H9 (cell line): Measurements from ENCODE around the gene EZH1. TPM values are rescaled to one million over a fixed set of nuclear protein-coding genes. Genes with fewer than 3 reads are reported as not detected.

Source experiments
- DNase-seq: peaks from one replicate; pipeline ENCODE4 v3.0.0-alpha.2; 2017
- H2AFZ ChIP-seq: one replicate; pipeline ENCODE4 v1.6.1; 2013; ENCODE audit warnings: mild to moderate bottlenecking, low read length, control low read depth, moderate library complexity
- H2AK5ac ChIP-seq: 2 replicates; pipeline ENCODE4 v1.6.1; 2013; ENCODE audit warnings: low read length, control low read depth, mixed read lengths; ENCODE audit not compliant: insufficient read length
- H2BK120ac ChIP-seq: one replicate; pipeline ENCODE4 v1.6.1; 2013; ENCODE audit warnings: low read depth, mild to moderate bottlenecking, low read length, control low read depth, inconsistent platforms; ENCODE audit not compliant: poor library complexity, severe bottlenecking
- H2BK12ac ChIP-seq: 2 replicates; pipeline ENCODE4 v1.6.1; 2013; ENCODE audit warnings: low read length, control low read depth, mixed read lengths, low read depth; ENCODE audit not compliant: insufficient read length
- H2BK15ac ChIP-seq: 2 replicates; pipeline ENCODE4 v1.6.1; 2013; ENCODE audit warnings: low read depth, low read length, control low read depth
- H2BK20ac ChIP-seq: one replicate; pipeline ENCODE4 v1.6.1; 2013; ENCODE audit warnings: low read depth, mild to moderate bottlenecking, low read length, control low read depth, inconsistent platforms; ENCODE audit not compliant: poor library complexity, severe bottlenecking
- H2BK5ac ChIP-seq: 2 replicates; pipeline ENCODE4 v1.6.1; 2013; ENCODE audit warnings: low read length, control low read depth, mixed read lengths; ENCODE audit not compliant: insufficient read length
- H3K14ac ChIP-seq: 2 replicates; pipeline ENCODE4 v1.6.1; 2013; ENCODE audit warnings: low read length, control low read depth; ENCODE audit not compliant: insufficient read depth
- H3K18ac ChIP-seq: 2 replicates; pipeline ENCODE4 v1.6.1; 2013; ENCODE audit warnings: low read depth, mild to moderate bottlenecking, mixed read lengths, low read length, control low read depth; ENCODE audit not compliant: insufficient read length
- H3K23ac ChIP-seq: 2 replicates; pipeline ENCODE4 v1.6.1; 2013; ENCODE audit warnings: low read length, control low read depth, mixed read lengths, low read depth; ENCODE audit not compliant: insufficient read length
- H3K23me2 ChIP-seq: 2 replicates; pipeline ENCODE4 v1.6.1; 2013; ENCODE audit warnings: low read depth, mild to moderate bottlenecking, mixed read lengths, low read length, control low read depth; ENCODE audit not compliant: insufficient read length, poor library complexity, severe bottlenecking
- H3K27ac ChIP-seq: 2 replicates; pipeline ENCODE4 v1.5.1; 2013; ENCODE audit warnings: low read length, control low read depth, mixed read lengths, low read depth; ENCODE audit not compliant: insufficient read length
- H3K27me3 ChIP-seq: 2 replicates; pipeline ENCODE4 v1.6.1; 2013; ENCODE audit warnings: low read length, control low read depth, inconsistent platforms; ENCODE audit not compliant: insufficient read depth
- H3K4ac ChIP-seq: 2 replicates; pipeline ENCODE4 v1.6.1; 2013; ENCODE audit warnings: low read depth, mild to moderate bottlenecking, control low read depth, inconsistent platforms, low read length, moderate library complexity
- H3K4me1 ChIP-seq: 2 replicates; pipeline ENCODE4 v1.6.1; 2013; ENCODE audit warnings: low read length, control low read depth, inconsistent platforms; ENCODE audit not compliant: insufficient read depth
- H3K4me2 ChIP-seq: 2 replicates; pipeline ENCODE4 v1.6.1; 2013; ENCODE audit warnings: low read length, control low read depth, mixed read lengths; ENCODE audit not compliant: insufficient read length, insufficient read depth
- H3K56ac ChIP-seq: 2 replicates; pipeline ENCODE4 v1.6.1; 2013; ENCODE audit warnings: low read depth, mild to moderate bottlenecking, mixed read lengths, low read length, control low read depth; ENCODE audit not compliant: insufficient read length
- H3K79me1 ChIP-seq: 2 replicates; pipeline ENCODE4 v1.6.1; 2013; ENCODE audit warnings: low read depth, mild to moderate bottlenecking, moderate library complexity, low read length, control low read depth, inconsistent platforms; ENCODE audit not compliant: insufficient read depth, poor library complexity, severe bottlenecking
- H3K79me2 ChIP-seq: 2 replicates; pipeline ENCODE4 v1.6.1; 2013; ENCODE audit warnings: low read length, control low read depth, inconsistent platforms; ENCODE audit not compliant: insufficient read depth
- H3K9ac ChIP-seq: 2 replicates; pipeline ENCODE4 v1.6.1; 2013; ENCODE audit warnings: low read length, control low read depth, mixed read lengths; ENCODE audit not compliant: insufficient read length; ENCODE audit errors: extremely low read depth
- H3K9me3 ChIP-seq: one replicate; pipeline ENCODE4 v1.6.1; 2013; ENCODE audit warnings: low read depth, low read length, inconsistent platforms; ENCODE audit not compliant: control insufficient read depth
- H3T11ph ChIP-seq: one replicate; pipeline ENCODE4 v1.6.1; 2013; ENCODE audit warnings: mild to moderate bottlenecking, low read length, control low read depth, inconsistent platforms
- H4K20me1 ChIP-seq: one replicate; pipeline ENCODE4 v1.6.1; 2013; ENCODE audit not compliant: control insufficient read depth, insufficient read length, insufficient read depth
- H4K5ac ChIP-seq: 2 replicates; pipeline ENCODE4 v1.6.1; 2013; ENCODE audit warnings: low read depth, mild to moderate bottlenecking, mixed read lengths, low read length, control low read depth; ENCODE audit not compliant: insufficient read length
- H4K8ac ChIP-seq: replicated peaks from 2 replicates; pipeline ENCODE4 v1.6.1; 2013; ENCODE audit warnings: low read length, control low read depth, mixed read lengths, low read depth; ENCODE audit not compliant: insufficient read length
- H4K91ac ChIP-seq: 2 replicates; pipeline ENCODE4 v1.6.1; 2013; ENCODE audit warnings: low read depth, mild to moderate bottlenecking, moderate library complexity, mixed read lengths, low read length, control low read depth; ENCODE audit not compliant: insufficient read length
- H3K27ac Mint-ChIP-seq, 3 experiments: 2 replicates in 2 of 3; 3 replicates in 1 of 3; pipeline ENCODE4 v1.8.0; 2020 to 2021; ENCODE audit warnings: mixed read lengths in 3 of 3, mild to moderate bottlenecking in 1 of 3, moderate library complexity in 1 of 3
- H3K27me3 Mint-ChIP-seq: 2 replicates; pipeline ENCODE4 v1.8.0; 2021; ENCODE audit warnings: low read depth, mild to moderate bottlenecking, moderate library complexity, mixed read lengths
- H3K36me3 Mint-ChIP-seq, 3 experiments: 2 replicates in 2 of 3; 3 replicates in 1 of 3; pipeline ENCODE4 v1.8.0; 2020 to 2021; ENCODE audit warnings: low read depth in 3 of 3, mixed read lengths in 3 of 3; ENCODE audit not compliant: insufficient read depth in 1 of 3
- H3K4me1 Mint-ChIP-seq, 2 experiments: 2 replicates each; pipeline ENCODE4 v1.8.0; 2020; ENCODE audit warnings: mixed read lengths in 2 of 2
- H3K4me3 Mint-ChIP-seq, 2 experiments: 2 replicates in 1 of 2; 3 replicates in 1 of 2; pipeline ENCODE4 v1.8.0; 2020 to 2021; ENCODE audit warnings: mild to moderate bottlenecking in 2 of 2, mixed read lengths in 2 of 2, moderate library complexity in 1 of 2
- H3K9me3 Mint-ChIP-seq, 2 experiments: 2 replicates in 1 of 2; 3 replicates in 1 of 2; pipeline ENCODE4 v1.8.0; 2020; ENCODE audit warnings: mild to moderate bottlenecking in 2 of 2, mixed read lengths in 2 of 2, moderate library complexity in 1 of 2
- WGBS: extraction: QIAGEN DNeasy Blood & Tissue Kit; methylation state at CpG from one replicate; pipeline ENCODE4 v1.1.7; 2013; ENCODE audit warnings: missing lambda C conversion rate, low lambda C conversion rate, mixed read lengths; ENCODE audit not compliant: insufficient read length; ENCODE audit errors: extremely low coverage; 5-methylcytosine and 5-hydroxymethylcytosine counted together
- total RNA-seq: library from RNA; stranded (reverse); gene quantifications from 2 replicates; pipeline ENCODE4 v1.2.1, GENCODE V29; 2021
- TF ChIP-seq, protein P1 (sequence below): fragments of 200-600 bp; sonication (generic); conservative IDR thresholded peaks from 3 replicates; pipeline ENCODE4 v1.8.0; 2021; ENCODE audit warnings: antibody characterized with exemption, mild to moderate bottlenecking

Gene EZH1
- total RNA-seq, 1 experiment from 2014 or later, result 17.9 TPM

DNA sequence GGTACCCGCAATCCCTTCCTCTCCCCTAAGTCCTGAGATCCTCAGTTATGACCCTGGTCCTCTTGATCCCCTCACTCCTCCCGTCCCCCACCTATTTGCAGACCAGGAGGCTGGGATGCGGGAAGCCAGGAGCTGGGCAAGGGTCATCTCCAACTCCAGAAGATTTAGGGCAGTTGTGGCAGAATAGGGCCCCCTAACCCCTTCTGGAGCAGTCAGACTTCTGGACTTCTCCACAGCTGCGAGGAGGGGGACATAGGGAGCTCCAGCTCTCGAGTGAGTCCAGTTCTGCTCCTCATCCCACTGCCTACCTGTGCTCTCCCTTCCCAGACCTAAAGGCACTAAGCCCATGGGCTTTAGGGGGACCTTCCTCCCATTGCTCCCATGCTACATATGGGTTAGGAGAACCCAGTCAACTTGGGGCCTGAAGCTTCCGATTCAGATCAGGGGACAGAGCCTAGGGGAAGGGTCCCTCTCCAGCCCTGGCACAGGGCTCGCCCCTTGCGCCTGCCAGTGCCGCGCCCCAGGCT, 36.9 kb upstream of the EZH1 start:
- Histone ChIP-seq H2BK12ac (no peak overlapping the region), H3K79me2 (no peaks in the 10 kb centered on the region), H4K5ac (no peak overlapping the region), H2AFZ (no peak overlapping the region), H3K4me1 (no peaks in the 10 kb centered on the region), H3K14ac (no peak overlapping the region; the same call in 1 of the 2 replicates), H3K23ac (no peak overlapping the region), H3K27me3 (peaks cover 10% of the 10 kb centered on the region; the same call in 1 of the 2 replicates), H4K8ac (no peak overlapping the region), H3K27ac (no peak overlapping the region), H3K4ac (no peak overlapping the region), H3K79me1 (no peaks in the 10 kb centered on the region), H2BK20ac (no peak overlapping the region), H4K20me1 (no peaks in the 10 kb centered on the region), H4K91ac (no peak overlapping the region), H3K9ac (no peak overlapping the region), H2BK120ac (no peak overlapping the region), H2AK5ac (no peak overlapping the region), H3K18ac (no peak overlapping the region), H3T11ph (no peak overlapping the region), H3K9me3 (no peaks in the 10 kb centered on the region), H2BK15ac (no peak overlapping the region), H3K4me2 (no peak overlapping the region), H3K56ac (no peak overlapping the region), H3K23me2 (peaks cover 8% of the 10 kb centered on the region), H2BK5ac (no peak overlapping the region)
- H3K4me3 Mint-ChIP-seq, result peak overlapping the region; percentile 60 to 80; a peak in 4 of 5 replicates
- H3K36me3 Mint-ChIP-seq, result peaks cover 3 to 24% (median 22%) of the 10 kb centered on the region in 3 experiments
- no peaks in the 10 kb centered on the region for H3K9me3 Mint-ChIP-seq
- DNase-seq, result no peak
- no CpG with 5 or more reads among the region's 10 CpGs for WGBS
- H3K27ac Mint-ChIP-seq, result no peak overlapping the region
- peaks cover 28% of the 10 kb centered on the region for H3K27me3 Mint-ChIP-seq
- TF ChIP-seq, protein P1, sequence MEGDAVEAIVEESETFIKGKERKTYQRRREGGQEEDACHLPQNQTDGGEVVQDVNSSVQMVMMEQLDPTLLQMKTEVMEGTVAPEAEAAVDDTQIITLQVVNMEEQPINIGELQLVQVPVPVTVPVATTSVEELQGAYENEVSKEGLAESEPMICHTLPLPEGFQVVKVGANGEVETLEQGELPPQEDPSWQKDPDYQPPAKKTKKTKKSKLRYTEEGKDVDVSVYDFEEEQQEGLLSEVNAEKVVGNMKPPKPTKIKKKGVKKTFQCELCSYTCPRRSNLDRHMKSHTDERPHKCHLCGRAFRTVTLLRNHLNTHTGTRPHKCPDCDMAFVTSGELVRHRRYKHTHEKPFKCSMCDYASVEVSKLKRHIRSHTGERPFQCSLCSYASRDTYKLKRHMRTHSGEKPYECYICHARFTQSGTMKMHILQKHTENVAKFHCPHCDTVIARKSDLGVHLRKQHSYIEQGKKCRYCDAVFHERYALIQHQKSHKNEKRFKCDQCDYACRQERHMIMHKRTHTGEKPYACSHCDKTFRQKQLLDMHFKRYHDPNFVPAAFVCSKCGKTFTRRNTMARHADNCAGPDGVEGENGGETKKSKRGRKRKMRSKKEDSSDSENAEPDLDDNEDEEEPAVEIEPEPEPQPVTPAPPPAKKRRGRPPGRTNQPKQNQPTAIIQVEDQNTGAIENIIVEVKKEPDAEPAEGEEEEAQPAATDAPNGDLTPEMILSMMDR, result no peak
- peaks cover 21 to 22% of the 10 kb centered on the region in 2 experiments for H3K4me1 Mint-ChIP-seq
